GM12891 (cell line): ENCODE data around the gene OR4D1.

ENCODE experiments used
- PAX5 ChIP-seq: IDR thresholded peaks from 2 replicates; pipeline ENCODE4 v1.6.1; 2011; ENCODE audit warnings: low read length, moderate library complexity, mild to moderate bottlenecking; ENCODE audit not compliant: insufficient read depth, severe bottlenecking
- POLR2A ChIP-seq: IDR thresholded peaks from 2 replicates; pipeline ENCODE4 v1.6.1; 2011; ENCODE audit warnings: low read depth, low read length, control low read depth
- SPI1 ChIP-seq: IDR thresholded peaks from 2 replicates; pipeline ENCODE4 v1.6.1; 2011; ENCODE audit warnings: low read depth, low read length, control low read depth

- TF ChIP-seq POLR2A (no peak), PAX5 (no peak), SPI1 (no peak)
These were observed 41.4 kb downstream of the OR4D1 start for GRCh38 chr17:58189436-58190146.
